Activated naive CD4-positive, alpha-beta T cell treated with anti-CD3 and anti-CD28 coated beads, Interleukin-2, amount 50 U/mL, for 72 hours (primary cell): ENCODE results near the gene UBE2O. TPM values are rescaled to one million over a fixed set of nuclear protein-coding genes. Genes with fewer than 3 reads are reported as not detected.

Source experiments
- ATAC-seq, 2 donors: fragments of 150-1000 bp; cut with Tn5 transposase; 2 replicates each; pipeline ENCODE4 v1.10.0; 2021; ENCODE audit warnings: mild to moderate bottlenecking in 2 of 2, moderate library complexity in 2 of 2
- DNase-seq, 2 donors: peaks; one replicate each; pipeline ENCODE4 v3.0.0; 2021 to 2022; ENCODE audit warnings: low spot score in 2 of 2
- H3K27ac Mint-ChIP-seq, 2 donors: one replicate each; pipeline ENCODE4 v1.8.0; 2022; ENCODE audit warnings: mild to moderate bottlenecking in 2 of 2, mixed read lengths in 2 of 2
- H3K36me3 Mint-ChIP-seq, 2 donors: one replicate each; pipeline ENCODE4 v1.8.0; 2022; ENCODE audit warnings: mixed read lengths in 2 of 2
- H3K9me3 Mint-ChIP-seq, 2 donors: one replicate each; pipeline ENCODE4 v1.8.0; 2022; ENCODE audit warnings: mixed read lengths in 2 of 2
- total RNA-seq, 2 donors: library from RNA; stranded (reverse); gene quantifications; one replicate each; pipeline ENCODE4 v1.2.3, GENCODE V29; 2022

UBE2O gene
- total RNA-seq, 2 donors from 2014 or later: 17.3 to 45.8 TPM

- no peak overlapping the region for H3K27ac Mint-ChIP-seq
- no peaks in the 10 kb centered on the region for H3K9me3 Mint-ChIP-seq
- DNase-seq (no peak), ATAC-seq (no peak)
- peaks cover 10 to 14% of the 10 kb centered on the region in 2 donors for H3K36me3 Mint-ChIP-seq
Observed at GRCh38 chr17:76397184-76397583, 55.8 kb downstream of the UBE2O start.

- ATAC-seq (no peak), DNase-seq (no peak)
- Mint-ChIP-seq H3K36me3 (peaks cover 6 to 14% of the 10 kb centered on the region in 2 donors), H3K27ac (no peak overlapping the region), H3K9me3 (no peaks in the 10 kb centered on the region)
Observed at GRCh38 chr17:76395980-76396379, 57.0 kb downstream of the UBE2O start.

- DNase-seq (no peak), ATAC-seq (no peak)
- Mint-ChIP-seq H3K36me3 (peaks cover 0 to 8% of the 10 kb centered on the region in 2 donors), H3K9me3 (no peaks in the 10 kb centered on the region), H3K27ac (no peak overlapping the region)
Observed at GRCh38 chr17:76394166-76394565, 58.8 kb downstream of the UBE2O start.

GRCh38 chr17:76391200-76391715, 61.7 kb downstream of the UBE2O start:
- ATAC-seq: no peak
- Mint-ChIP-seq H3K36me3 (no peaks in the 10 kb centered on the region), H3K9me3 (no peaks in the 10 kb centered on the region), H3K27ac (peak overlapping the region in 1 of 2 donors; percentile 59)
- DNase-seq: no peak

- ATAC-seq: no peak
- no peak for DNase-seq
- Mint-ChIP-seq H3K27ac (peak overlapping the region in 1 of 2 donors; percentile 65), H3K36me3 (no peaks in the 10 kb centered on the region), H3K9me3 (no peaks in the 10 kb centered on the region)
Observed at GRCh38 chr17:76390003-76390421, 62.9 kb downstream of the UBE2O start.

- no peak for DNase-seq
- Mint-ChIP-seq H3K9me3 (no peaks in the 10 kb centered on the region), H3K27ac (no peak overlapping the region), H3K36me3 (no peaks in the 10 kb centered on the region)
- no peak for ATAC-seq
Observed at GRCh38 chr17:76388966-76389888, 63.7 kb downstream of the UBE2O start.

GRCh38 chr17:76386966-76387765, 65.8 kb downstream of the UBE2O start:
- no peaks in the 10 kb centered on the region for H3K36me3 Mint-ChIP-seq
- H3K27ac Mint-ChIP-seq: peak overlapping the region in 1 of 2 donors; percentile 27
- no peaks in the 10 kb centered on the region for H3K9me3 Mint-ChIP-seq
- ATAC-seq (no peak), DNase-seq (no peak)

- ATAC-seq (peak; percentile 15 to 25), DNase-seq (peak; percentile 69 to 93)
- H3K27ac Mint-ChIP-seq: peak overlapping the region in 1 of 2 donors; percentile 36
- no peaks in the 10 kb centered on the region for H3K9me3 Mint-ChIP-seq
- no peaks in the 10 kb centered on the region for H3K36me3 Mint-ChIP-seq
Observed at GRCh38 chr17:76385892-76386786, 66.8 kb downstream of the UBE2O start.

- Mint-ChIP-seq H3K27ac (no peak overlapping the region), H3K9me3 (no peaks in the 10 kb centered on the region), H3K36me3 (no peaks in the 10 kb centered on the region)
- DNase-seq (peak; percentile 44 to 65), ATAC-seq (peak; percentile 11 to 46)
Observed at GRCh38 chr17:76384987-76385891, 67.7 kb downstream of the UBE2O start.

GRCh38 chr17:76384222-76384986, 68.5 kb downstream of the UBE2O start, which contains the start of gene SPHK1:
TSS of gene SPHK1 (plus strand) at chr17:76384609. CDS start at chr17:76385645, 1,036 bp downstream.
- DNase-seq: peak; percentile 66 to 84
- Mint-ChIP-seq H3K36me3 (no peaks in the 10 kb centered on the region), H3K27ac (peak within 1 kb of the TSS; percentile 92 to 96), H3K9me3 (no peaks in the 10 kb centered on the region)
- ATAC-seq: peak; percentile 66 to 76

- H3K36me3 Mint-ChIP-seq: no peaks in the 10 kb centered on the region
- peak overlapping the region; percentile 92 to 96 for H3K27ac Mint-ChIP-seq
- DNase-seq (peak; percentile 61 to 62), ATAC-seq (peak; percentile 31 to 45)
- no peaks in the 10 kb centered on the region for H3K9me3 Mint-ChIP-seq
Observed at GRCh38 chr17:76383546-76384221, 69.3 kb downstream of the UBE2O start.

- DNase-seq: peak; percentile 71 to 73
- H3K36me3 Mint-ChIP-seq: no peaks in the 10 kb centered on the region
- no peaks in the 10 kb centered on the region for H3K9me3 Mint-ChIP-seq
- peak; percentile 62 to 71 for ATAC-seq
- H3K27ac Mint-ChIP-seq: peak overlapping the region; percentile 85 to 92
Observed at GRCh38 chr17:76382803-76383545, 70.0 kb downstream of the UBE2O start.

- H3K36me3 Mint-ChIP-seq: no peaks in the 10 kb centered on the region
- no peak for ATAC-seq
- H3K9me3 Mint-ChIP-seq: no peaks in the 10 kb centered on the region
- no peak for DNase-seq
- H3K27ac Mint-ChIP-seq: peak overlapping the region; percentile 85 to 92
Observed at GRCh38 chr17:76382351-76382802, 70.6 kb downstream of the UBE2O start.
